Measurements from ENCODE around the gene BAAT. TPM values are rescaled to one million over a fixed set of nuclear protein-coding genes. Genes with fewer than 3 reads are reported as not detected.
"Not testable (repeated sequence)": the region's sequence is repeated elsewhere in the genome, so short reads cannot be mapped to it uniquely, and the experiment has no call there.

The BAAT gene
- total RNA-seq, 2 experiments from 2014 or later = not detected

DNA sequence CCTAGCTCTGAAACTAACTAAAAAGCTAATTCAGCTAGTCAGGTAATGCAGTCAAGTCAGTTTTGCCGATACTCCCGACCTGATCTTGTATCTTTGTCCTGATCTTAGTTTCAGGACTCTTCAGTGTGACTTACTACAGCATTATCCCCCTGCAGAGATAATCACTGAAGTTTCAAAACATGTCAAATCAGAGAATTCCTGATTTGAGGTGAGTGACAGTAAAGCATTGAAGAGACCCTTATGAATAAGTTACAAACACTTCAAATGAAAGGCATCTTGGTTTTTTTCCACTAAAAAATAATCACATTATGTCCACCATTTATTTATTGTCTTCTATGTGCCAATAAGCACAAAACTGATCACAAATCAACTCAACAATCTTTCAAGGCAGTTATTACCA lies 47.6 kb downstream of the BAAT start:
- Mint-ChIP-seq H3K27me3 (no peaks in the 10 kb centered on the region), H3K4me3 (no peak overlapping the region)
- CTCF ChIA-PET = no interaction called here

DNA sequence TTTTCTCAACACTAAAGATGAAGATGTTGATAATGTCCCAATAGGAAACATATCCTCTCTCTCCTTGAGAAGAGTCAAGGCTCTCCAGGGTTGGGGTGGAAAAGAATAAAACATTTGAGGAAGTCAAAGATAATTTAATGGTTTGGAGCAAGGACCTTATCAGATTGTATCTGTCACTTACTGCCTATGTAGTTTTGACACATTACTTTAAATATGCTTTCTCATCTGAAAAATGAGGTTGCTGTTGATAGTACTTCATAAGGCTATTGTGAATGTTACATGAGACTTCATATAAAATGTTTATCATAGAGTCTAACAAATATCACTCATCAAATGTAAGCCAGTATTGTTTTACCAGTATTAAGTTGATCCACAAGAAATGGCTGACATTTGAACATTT lies 48.7 kb downstream of the BAAT start:
- Mint-ChIP-seq H3K4me3 (no peak overlapping the region), H3K4me1 (no peaks in the 10 kb centered on the region), H3K9me3 (ENCODE audit: low read depth) (no peaks in the 10 kb centered on the region), H3K36me3 (no peaks in the 10 kb centered on the region), H3K27ac (no peak overlapping the region), H3K27me3 (peaks cover under 1% of the 10 kb centered on the region)
- ATAC-seq = no peak
- DNase-seq = no peak
- CTCF ChIA-PET = no interaction called here

More for the DNA sequence above, 47.6 kb downstream of the BAAT start:
- Mint-ChIP-seq H3K4me1 (no peaks in the 10 kb centered on the region), H3K27ac (no peak overlapping the region), H3K9me3 (ENCODE audit: low read depth) (no peaks in the 10 kb centered on the region), H3K36me3 (no peaks in the 10 kb centered on the region)
- DNase-seq (no peak), ATAC-seq (no peak)

DNA sequence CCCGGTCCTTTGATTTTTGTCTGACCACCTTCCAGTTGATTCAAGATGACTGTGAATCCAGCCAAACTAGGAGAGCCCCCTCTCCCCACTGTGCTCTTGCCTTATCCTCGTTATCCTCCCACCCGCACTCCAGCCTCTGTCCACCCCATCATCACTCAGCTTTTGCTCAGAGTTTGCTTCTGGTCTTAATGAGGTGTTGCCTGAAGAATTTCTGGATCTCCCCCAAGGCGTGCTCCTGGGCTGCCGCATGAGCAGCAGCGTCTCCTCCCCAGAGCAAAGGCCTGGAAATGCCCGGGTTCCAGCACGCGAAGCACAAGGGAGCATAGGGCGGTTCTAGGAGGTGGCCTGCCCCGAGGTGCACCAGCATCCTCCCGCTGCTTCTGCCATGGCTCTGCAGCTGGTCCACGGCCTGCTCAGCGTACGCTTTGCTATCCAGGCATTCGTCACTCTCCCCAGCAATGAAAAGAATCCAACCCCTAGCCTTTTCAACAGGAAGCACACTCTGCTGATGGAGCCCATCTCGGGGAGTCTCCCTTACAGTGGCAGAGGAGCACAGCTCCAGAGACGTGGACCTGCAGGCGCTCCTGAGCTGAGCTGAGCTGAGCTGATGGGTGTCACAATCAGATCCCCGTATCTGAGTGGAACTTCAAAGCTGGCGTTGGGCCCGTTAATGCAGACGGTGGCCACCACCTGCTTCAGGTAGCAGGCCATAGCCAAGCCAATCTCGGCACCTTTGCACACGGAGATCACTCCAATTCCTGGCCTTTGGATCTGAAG lies 50.7 kb downstream of the BAAT start:
- no peak overlapping the region for H3K27ac Mint-ChIP-seq
- no peaks in the 10 kb centered on the region for H3K9me3 Mint-ChIP-seq (ENCODE audit: low read depth)
- peaks cover 9% of the 10 kb centered on the region for H3K27me3 Mint-ChIP-seq
- H3K4me1 Mint-ChIP-seq = no peaks in the 10 kb centered on the region
- CTCF ChIA-PET = no interaction called here
- H3K4me3 Mint-ChIP-seq = no peak overlapping the region
- DNase-seq (no peak), ATAC-seq (no peak)
- no peaks in the 10 kb centered on the region for H3K36me3 Mint-ChIP-seq

DNA sequence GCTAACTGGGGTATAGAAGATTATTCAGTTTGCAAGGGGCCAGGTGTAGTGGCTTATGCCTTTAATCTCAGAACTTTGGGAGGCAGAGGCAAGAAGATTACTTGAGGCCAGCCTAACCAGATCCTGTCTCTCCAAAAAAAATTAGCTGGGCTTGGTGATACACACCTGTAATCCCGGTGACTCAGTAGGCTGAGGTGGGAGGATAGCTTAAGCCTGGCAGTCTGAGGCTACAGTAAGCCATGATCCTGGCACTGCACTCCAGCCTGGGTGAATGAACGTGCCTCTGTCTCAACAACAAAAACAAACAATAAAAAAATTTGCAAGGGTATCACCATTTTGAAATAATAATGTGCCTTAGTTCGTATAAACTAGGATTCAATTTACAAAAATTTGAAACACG lies 51.3 kb downstream of the BAAT start:
- H3K27ac Mint-ChIP-seq = no peak overlapping the region
- CTCF ChIA-PET = no interaction called here
- peaks cover 9% of the 10 kb centered on the region for H3K27me3 Mint-ChIP-seq
- no peak overlapping the region for H3K4me3 Mint-ChIP-seq
- H3K4me1 Mint-ChIP-seq = no peaks in the 10 kb centered on the region
- ATAC-seq = no peak
- no peaks in the 10 kb centered on the region for H3K9me3 Mint-ChIP-seq (ENCODE audit: low read depth)
- no peak for DNase-seq
- no peaks in the 10 kb centered on the region for H3K36me3 Mint-ChIP-seq

DNA sequence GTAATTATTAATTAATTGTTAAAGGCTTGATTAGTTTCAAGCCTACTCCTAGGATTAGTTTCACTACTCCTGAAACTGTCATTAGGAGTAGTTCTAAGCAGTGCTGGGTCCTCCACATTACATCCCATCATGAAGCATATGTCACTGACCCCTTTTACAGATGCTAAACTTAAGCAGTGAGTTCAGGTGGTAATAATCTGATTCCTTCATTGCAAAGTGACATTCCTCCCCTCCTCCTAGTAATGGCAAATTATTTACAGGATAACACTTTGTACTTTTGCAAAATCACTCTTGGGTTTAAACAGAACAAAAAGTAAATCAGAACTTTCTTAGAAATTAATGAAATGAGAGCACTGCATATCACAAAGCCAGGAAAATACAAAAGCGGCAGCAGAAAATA lies 52.4 kb downstream of the BAAT start:
- Mint-ChIP-seq H3K9me3 (ENCODE audit: low read depth) (no peaks in the 10 kb centered on the region), H3K27ac (no peak overlapping the region), H3K27me3 (peaks cover 9% of the 10 kb centered on the region), H3K36me3 (no peaks in the 10 kb centered on the region), H3K4me1 (no peaks in the 10 kb centered on the region), H3K4me3 (no peak overlapping the region)
- CTCF ChIA-PET = no interaction called here
- no peak for ATAC-seq
- no peak for DNase-seq

DNA sequence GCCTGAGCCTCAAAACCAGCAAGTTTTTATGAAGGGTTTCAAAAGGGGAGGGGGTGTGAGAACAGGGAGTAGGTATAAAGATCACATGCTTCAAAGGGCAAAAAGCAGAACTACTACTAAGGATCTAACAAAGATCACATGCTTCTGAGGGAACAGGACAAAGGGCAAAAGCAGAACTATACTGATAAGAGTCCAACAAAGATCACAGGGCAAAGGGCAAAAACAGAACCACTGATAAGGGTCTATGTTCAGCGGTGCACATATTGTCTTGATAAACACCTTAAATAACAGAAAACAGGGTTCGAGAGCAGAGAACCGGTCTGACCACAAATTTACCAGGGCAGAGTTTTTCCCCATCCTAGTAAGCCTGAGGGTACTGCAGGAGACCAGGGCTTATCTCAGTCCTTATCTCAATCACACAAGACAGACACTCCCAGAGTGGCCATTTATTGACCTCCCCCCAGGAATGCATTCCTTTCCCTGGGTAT lies 57.3 kb downstream of the BAAT start:
- H3K9me3 Mint-ChIP-seq (ENCODE audit: low read depth); H3K4me1 Mint-ChIP-seq; H3K4me3 Mint-ChIP-seq; H3K27me3 Mint-ChIP-seq; ATAC-seq; H3K27ac Mint-ChIP-seq; DNase-seq; CTCF ChIA-PET; H3K36me3 Mint-ChIP-seq: not testable (repeated sequence)

DNA sequence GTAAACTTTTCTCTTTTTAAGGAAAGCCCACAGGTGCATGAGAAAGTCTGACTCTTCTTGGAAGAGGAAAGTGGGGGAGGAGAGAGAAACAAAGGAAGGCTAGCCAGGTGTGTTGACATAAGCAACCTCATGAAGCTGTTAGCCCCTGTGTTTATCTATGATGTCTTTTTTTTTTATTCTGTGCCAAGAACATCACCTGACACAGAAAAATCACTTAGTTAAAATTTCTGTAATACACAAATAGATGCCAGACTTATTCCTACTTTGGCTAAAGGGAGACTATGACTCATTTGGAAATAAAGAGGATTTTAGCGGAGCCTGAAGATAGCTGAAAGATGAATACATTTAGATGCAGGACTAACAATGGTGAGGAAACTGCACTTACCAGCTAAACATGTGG lies 58.3 kb downstream of the BAAT start:
- H3K36me3 Mint-ChIP-seq = no peaks in the 10 kb centered on the region
- no peak for DNase-seq
- peaks cover 9% of the 10 kb centered on the region for H3K27me3 Mint-ChIP-seq
- H3K4me1 Mint-ChIP-seq = no peaks in the 10 kb centered on the region
- no peaks in the 10 kb centered on the region for H3K9me3 Mint-ChIP-seq (ENCODE audit: low read depth)
- no peak overlapping the region for H3K4me3 Mint-ChIP-seq
- no peak for ATAC-seq
- CTCF ChIA-PET = no interaction called here
- no peak overlapping the region for H3K27ac Mint-ChIP-seq

DNA sequence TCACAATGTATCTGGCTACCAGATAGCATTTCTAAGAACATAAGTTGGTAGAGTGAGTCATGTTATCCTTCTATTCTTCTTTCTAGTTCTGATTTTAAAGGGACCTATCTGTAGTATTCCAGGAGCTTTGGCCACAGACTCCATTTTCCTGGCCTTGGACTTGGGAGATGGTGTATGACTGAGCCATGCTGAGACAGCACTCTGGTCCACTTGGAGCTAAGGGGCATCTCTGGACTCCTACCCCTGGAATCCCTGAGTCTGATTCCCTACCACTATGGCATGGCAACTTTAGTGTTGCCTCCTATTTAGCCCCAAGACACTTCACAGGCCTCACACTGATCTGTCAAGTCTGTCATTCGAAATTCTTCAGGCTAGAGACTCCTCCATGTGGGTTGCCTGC lies 58.8 kb downstream of the BAAT start:
- no peaks in the 10 kb centered on the region for H3K4me1 Mint-ChIP-seq
- no peaks in the 10 kb centered on the region for H3K9me3 Mint-ChIP-seq (ENCODE audit: low read depth)
- DNase-seq = no peak
- H3K27me3 Mint-ChIP-seq = peaks cover 10% of the 10 kb centered on the region
- H3K36me3 Mint-ChIP-seq = no peaks in the 10 kb centered on the region
- CTCF ChIA-PET = no interaction called here
- ATAC-seq = no peak
- no peak overlapping the region for H3K27ac Mint-ChIP-seq
- no peak overlapping the region for H3K4me3 Mint-ChIP-seq

DNA sequence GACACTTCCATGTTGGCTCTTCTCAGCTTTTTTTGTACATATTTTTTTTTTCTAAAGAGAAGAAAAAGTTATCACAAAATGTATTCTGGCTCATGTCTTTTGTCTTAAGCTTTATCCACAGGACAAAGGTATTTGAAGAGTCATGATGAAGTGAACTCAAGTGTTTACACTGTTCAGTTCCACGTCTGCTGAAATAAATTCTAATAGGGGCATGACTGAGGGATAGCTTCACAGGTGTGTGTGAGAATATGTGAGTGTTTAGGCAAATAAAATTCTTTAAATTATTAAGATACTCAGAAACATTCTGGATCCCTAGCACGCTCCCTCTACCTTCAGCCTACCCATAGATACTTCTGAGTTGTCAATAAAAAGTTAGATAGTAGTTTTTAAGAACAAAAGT lies 59.8 kb downstream of the BAAT start:
- no peak overlapping the region for H3K27ac Mint-ChIP-seq
- H3K4me3 Mint-ChIP-seq = no peak overlapping the region
- H3K36me3 Mint-ChIP-seq = no peaks in the 10 kb centered on the region
- CTCF ChIA-PET = no interaction called here
- H3K27me3 Mint-ChIP-seq = peaks cover 2% of the 10 kb centered on the region
- H3K9me3 Mint-ChIP-seq (ENCODE audit: low read depth) = no peaks in the 10 kb centered on the region
- ATAC-seq (no peak), DNase-seq (no peak)
- no peaks in the 10 kb centered on the region for H3K4me1 Mint-ChIP-seq

DNA sequence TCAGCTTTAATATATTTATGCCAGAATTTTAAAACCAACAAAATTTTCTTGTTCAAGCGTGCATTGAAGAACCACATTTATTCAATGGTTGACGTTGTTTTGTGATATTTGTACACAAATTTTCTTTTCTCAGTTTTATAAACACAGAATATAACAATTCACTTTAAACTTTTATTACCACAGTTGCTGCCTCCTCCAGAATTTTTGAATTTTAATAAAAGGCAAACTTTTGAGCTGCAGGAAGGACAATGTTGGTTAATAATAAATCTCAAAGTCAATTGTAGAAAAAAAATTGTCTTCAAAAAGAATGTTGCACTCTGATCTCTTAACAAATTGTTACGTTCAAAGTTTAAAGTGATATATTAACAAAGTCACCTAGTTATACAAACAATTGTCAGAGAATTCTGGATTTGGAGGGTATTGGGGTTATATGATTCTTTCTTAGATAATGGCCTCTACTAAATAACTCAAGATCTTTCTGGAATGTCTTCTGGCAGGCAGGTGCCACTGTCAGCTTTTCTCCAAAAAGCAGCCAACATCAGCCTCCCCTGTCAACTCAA lies 60.5 kb downstream of the BAAT start:
- CTCF ChIA-PET = interaction anchor here (2.0 kb wide), 1 partner anchor 13 kb away, joined by 8 read pairs; no protein-coding TSS in a partner anchor
- Mint-ChIP-seq H3K27ac (no peak overlapping the region), H3K36me3 (no peaks in the 10 kb centered on the region), H3K27me3 (peaks cover 2% of the 10 kb centered on the region), H3K4me3 (no peak overlapping the region), H3K9me3 (ENCODE audit: low read depth) (no peaks in the 10 kb centered on the region), H3K4me1 (no peaks in the 10 kb centered on the region)
- no peak for ATAC-seq
- DNase-seq = no peak

DNA sequence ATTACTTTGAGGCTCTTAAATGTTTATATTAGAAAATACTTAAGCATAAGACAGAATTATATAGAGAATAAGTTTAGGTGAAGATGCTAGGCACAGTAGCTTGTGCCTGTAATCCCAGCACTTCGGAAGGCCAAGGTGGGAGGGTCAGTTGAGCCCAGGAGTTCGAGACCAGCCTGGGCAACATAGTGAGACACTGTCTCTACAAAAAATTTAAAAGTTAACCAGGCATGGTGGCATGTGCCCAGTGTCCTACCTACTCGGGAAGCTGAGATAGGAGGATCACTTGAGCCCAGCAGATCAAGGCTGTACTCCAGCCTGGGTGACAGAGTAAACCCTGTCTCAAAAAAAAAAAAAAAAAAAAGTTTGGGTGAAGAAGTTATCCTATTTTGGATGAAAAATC lies 61.7 kb downstream of the BAAT start:
- no peak for DNase-seq
- ATAC-seq = no peak
- H3K4me3 Mint-ChIP-seq = no peak overlapping the region
- H3K27ac Mint-ChIP-seq = no peak overlapping the region
- no peaks in the 10 kb centered on the region for H3K4me1 Mint-ChIP-seq
- no peaks in the 10 kb centered on the region for H3K36me3 Mint-ChIP-seq
- H3K9me3 Mint-ChIP-seq (ENCODE audit: low read depth) = no peaks in the 10 kb centered on the region
- peaks cover 2% of the 10 kb centered on the region for H3K27me3 Mint-ChIP-seq
- CTCF ChIA-PET = interaction anchor here (2.0 kb wide), 1 partner anchor 11 kb away, joined by 8 read pairs; no protein-coding TSS in a partner anchor

DNA sequence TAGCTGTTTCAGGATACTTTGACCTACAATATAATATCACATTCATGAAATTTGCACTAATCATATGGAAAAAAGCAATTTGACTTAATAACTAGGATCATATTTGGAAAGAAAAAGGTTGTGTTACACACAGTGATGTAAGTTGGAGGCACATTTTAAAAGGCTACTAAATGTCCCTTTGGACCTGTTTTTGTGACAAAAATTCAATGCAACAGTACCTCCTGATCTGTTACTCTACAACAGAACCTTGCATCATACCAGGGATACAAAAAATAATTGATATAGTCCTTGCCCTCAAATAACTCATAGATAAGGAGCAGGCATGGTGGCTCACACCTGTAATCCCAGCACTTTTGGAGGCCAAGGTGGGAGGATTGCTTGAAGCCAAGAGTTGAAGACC lies 67.1 kb downstream of the BAAT start:
- no peak for ATAC-seq

DNA sequence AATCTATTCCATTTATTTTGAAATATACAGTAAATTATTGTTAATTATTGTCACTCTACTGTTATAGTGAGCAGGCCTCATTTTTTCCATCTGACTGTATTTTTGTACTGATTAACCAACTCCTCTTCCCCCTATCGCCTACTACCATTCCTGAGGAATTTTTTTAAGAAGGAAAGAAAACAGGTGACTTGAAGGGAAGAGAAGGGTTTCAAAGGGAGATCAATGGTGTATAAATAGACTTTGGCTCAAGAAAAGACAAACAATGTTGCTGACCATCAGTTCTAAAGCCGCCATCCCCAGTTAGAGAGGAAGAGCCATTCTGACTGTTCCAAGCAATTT lies 69.7 kb downstream of the BAAT start:
- Mint-ChIP-seq H3K27ac (no peak overlapping the region), H3K9me3 (ENCODE audit: low read depth) (no peaks in the 10 kb centered on the region), H3K4me3 (no peak overlapping the region), H3K27me3 (peaks cover 12% of the 10 kb centered on the region), H3K4me1 (no peaks in the 10 kb centered on the region), H3K36me3 (no peaks in the 10 kb centered on the region)
- DNase-seq = no peak
- no peak for ATAC-seq
- CTCF ChIA-PET = no interaction called here

More for the DNA sequence above, 67.1 kb downstream of the BAAT start:
- Mint-ChIP-seq H3K4me3 (no peak overlapping the region), H3K9me3 (ENCODE audit: low read depth) (no peaks in the 10 kb centered on the region), H3K36me3 (no peaks in the 10 kb centered on the region), H3K27ac (no peak overlapping the region), H3K4me1 (no peaks in the 10 kb centered on the region), H3K27me3 (peaks cover 11% of the 10 kb centered on the region)
- DNase-seq = no peak
- CTCF ChIA-PET = no interaction called here

DNA sequence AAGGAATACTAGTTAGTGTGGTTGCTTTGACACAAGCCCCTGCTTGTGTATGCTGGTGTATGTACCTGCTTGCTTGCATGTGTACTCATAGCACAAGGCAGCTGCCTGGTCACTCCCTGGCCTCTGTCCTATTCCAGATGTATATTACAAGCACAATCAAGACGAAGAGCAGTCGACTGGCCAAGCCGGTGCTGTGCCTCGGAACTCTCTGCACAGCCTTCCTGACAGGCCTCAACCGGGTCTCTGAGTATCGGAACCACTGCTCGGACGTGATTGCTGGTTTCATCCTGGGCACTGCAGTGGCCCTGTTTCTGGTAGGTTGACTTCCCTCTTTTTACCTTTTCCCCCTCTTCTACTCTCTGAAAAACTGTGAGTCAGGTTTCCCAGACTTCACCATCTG lies 72.1 kb downstream of the BAAT start:
- ATAC-seq (no peak), DNase-seq (no peak)
- H3K9me3 Mint-ChIP-seq (ENCODE audit: low read depth) = no peaks in the 10 kb centered on the region
- CTCF ChIA-PET = interaction anchor here (1.3 to 1.5 kb wide), 2 partner anchors 11 to 615 kb away, joined by 3 to 8 read pairs; no protein-coding TSS in a partner anchor
- peaks cover 15% of the 10 kb centered on the region for H3K27me3 Mint-ChIP-seq
- no peak overlapping the region for H3K4me3 Mint-ChIP-seq
- no peaks in the 10 kb centered on the region for H3K4me1 Mint-ChIP-seq
- no peaks in the 10 kb centered on the region for H3K36me3 Mint-ChIP-seq
- H3K27ac Mint-ChIP-seq = no peak overlapping the region

Data from activated CD8-positive, alpha-beta memory T cell treated with anti-CD3 and anti-CD28 coated beads, Interleukin-2, amount 10 ng/mL, durations not matched to agents 7 days and 5 days (primary cell).